Aorta (tissue), 5 donors: ENCODE data around the gene ASTE1. TPM values are rescaled to one million over a fixed set of nuclear protein-coding genes. Genes with fewer than 3 reads are reported as not detected.
"Not testable (repeated sequence)": the region's sequence is repeated elsewhere in the genome, so short reads cannot be mapped to it uniquely, and the experiment has no call there.

Source experiments
- ATAC-seq: fragments of 200-7000 bp; cut with Tn5 transposase; one replicate; pipeline ENCODE4 v1.9.1; 2022; ENCODE audit warnings: moderate library complexity; ENCODE audit not compliant: low FRiP score
- DNase-seq, 2 donors: peaks; one replicate each; pipeline ENCODE4 v3.0.0-alpha.2; 2020
- H3K27ac ChIP-seq, 2 donors: one replicate each; pipeline ENCODE4 v1.5.1; 2013; ENCODE audit warnings: low read length in 2 of 2, mild to moderate bottlenecking in 2 of 2, moderate library complexity in 2 of 2, control low read depth in 1 of 2, inconsistent platforms in 1 of 2, low read depth in 1 of 2
- H3K27me3 ChIP-seq, 2 donors: one replicate each; pipeline ENCODE4 v1.6.1; 2013; ENCODE audit warnings: control low read depth in 1 of 2, low read length in 1 of 2, mild to moderate bottlenecking in 1 of 2, moderate library complexity in 1 of 2; ENCODE audit not compliant: insufficient read depth in 2 of 2, control insufficient read depth in 1 of 2
- H3K36me3 ChIP-seq, 2 donors: one replicate each; pipeline ENCODE4 v1.6.1; 2013; ENCODE audit warnings: control low read depth in 1 of 2, low read length in 1 of 2, mild to moderate bottlenecking in 1 of 2; ENCODE audit not compliant: insufficient read depth in 2 of 2, control insufficient read depth in 1 of 2
- H3K4me1 ChIP-seq, 2 donors: one replicate each; pipeline ENCODE4 v1.6.1; 2013; ENCODE audit warnings: low read length in 2 of 2, control low read depth in 1 of 2, mild to moderate bottlenecking in 1 of 2, moderate library complexity in 1 of 2; ENCODE audit not compliant: insufficient read depth in 2 of 2, control insufficient read depth in 1 of 2
- H3K4me3 ChIP-seq, 2 donors: one replicate each; pipeline ENCODE4 v1.5.1; 2013; ENCODE audit warnings: low read length in 2 of 2, control low read depth in 1 of 2, mild to moderate bottlenecking in 1 of 2
- H3K9me3 ChIP-seq: one replicate; pipeline ENCODE4 v1.6.1; 2013; ENCODE audit warnings: mild to moderate bottlenecking, low read length; ENCODE audit not compliant: control insufficient read depth
- WGBS, 2 donors: extraction: QIAGEN DNeasy Blood & Tissue Kit; methylation state at CpG; one replicate each; pipeline ENCODE4 v1.1.7; 2013; 5-methylcytosine and 5-hydroxymethylcytosine counted together
- intact Hi-C, 2 donors: fragments of 100-400 bp; cut with DNase I; formaldehyde crosslinking; loops; one replicate each; pipeline versions ENCODE4 v1.14.2 to v1.15.0; 2022
- polyA plus RNA-seq, 2 donors: library from polyadenylated mRNA; stranded (reverse); fragments of 200-250 nt; gene quantifications; one replicate each; pipeline ENCODE4 v1.2.3, GENCODE V29; 2013
- total RNA-seq, 2 donors: library from RNA; stranded (reverse); fragmentation: NEBNext Ultra II Directional; extraction: Animal tissue kit (Norgen Biotek cat#: 25700); gene quantifications; one replicate each; pipeline ENCODE4 v1.2.1, GENCODE V29; 2021
- donor health status: healthy with polysubstance abuse.
- donor health status: Bipolar disorder and iron deficiency.
- donor health status: DM: no; HTN: no; CAD: no.
- donor health status: DM: no; HTN: no; CAD: no.
- donor health status: DM: yes; HTN: yes; CAD: no.

Gene ASTE1
- total and polyA plus RNA-seq, 4 donors, result 1.6 to 8.0 (median 3.8) TPM

GRCh38 chr3:131048030-131048429 lies 21.4 kb upstream of the ASTE1 start:
- Histone ChIP-seq H3K4me3 (no peak overlapping the region), H3K36me3 (no peaks in the 10 kb centered on the region), H3K4me1 (no peaks in the 10 kb centered on the region), H3K27me3 (no peaks in the 10 kb centered on the region), H3K27ac (no peak overlapping the region), H3K9me3 (no peaks in the 10 kb centered on the region)
- ATAC-seq (no peak), DNase-seq (no peak)
- 86 to 91% methylated on average over 7 of the region's 7 CpGs for WGBS, 2 donors
- intact Hi-C loops, result no loop called here

GRCh38 chr3:131047582-131047981 lies 21.0 kb upstream of the ASTE1 start:
- H3K27me3 ChIP-seq, result no peaks in the 10 kb centered on the region
- no peaks in the 10 kb centered on the region for H3K4me1 ChIP-seq
- DNase-seq (no peak), ATAC-seq (no peak)
- no peak overlapping the region for H3K27ac ChIP-seq
- no peaks in the 10 kb centered on the region for H3K9me3 ChIP-seq
- intact Hi-C loops, result no loop called here
- H3K36me3 ChIP-seq, result no peaks in the 10 kb centered on the region
- WGBS, 2 donors, result 91 to 94% methylated on average over 2 of the region's 2 CpGs
- no peak overlapping the region for H3K4me3 ChIP-seq

GRCh38 chr3:131042271-131042985 lies 15.8 kb upstream of the ASTE1 start:
- intact Hi-C loops, H3K27ac ChIP-seq, H3K36me3 ChIP-seq, H3K4me1 ChIP-seq, ATAC-seq, H3K4me3 ChIP-seq, DNase-seq, H3K9me3 ChIP-seq, H3K27me3 ChIP-seq: not testable (repeated sequence)
- 82 to 83% methylated on average over 10 of the region's 10 CpGs for WGBS, 2 donors

- H3K36me3 ChIP-seq, result no peaks in the 10 kb centered on the region
- intact Hi-C loops, result loop anchor here in 1 of 2 donors (10.0 kb wide), 1 partner anchor 466 kb away; the partner anchor contains the start of gene MRPL3
- H3K9me3 ChIP-seq, result no peaks in the 10 kb centered on the region
- no peak overlapping the region for H3K4me3 ChIP-seq
- ATAC-seq (no peak), DNase-seq (no peak)
- no peaks in the 10 kb centered on the region for H3K4me1 ChIP-seq
- no peaks in the 10 kb centered on the region for H3K27me3 ChIP-seq
- 67 to 82% methylated on average over 2 of the region's 2 CpGs for WGBS, 2 donors
- no peak overlapping the region for H3K27ac ChIP-seq
Measured at GRCh38 chr3:131038326-131038725, 11.7 kb upstream of the ASTE1 start.

GRCh38 chr3:131036986-131037385 lies 10.4 kb upstream of the ASTE1 start:
- ATAC-seq (no peak), DNase-seq (no peak)
- H3K4me3 ChIP-seq, result no peak overlapping the region
- WGBS, 2 donors, result 69 to 73% methylated on average over 5 of the region's 5 CpGs
- H3K9me3 ChIP-seq, result no peaks in the 10 kb centered on the region
- H3K27ac ChIP-seq, result no peak overlapping the region
- H3K36me3 ChIP-seq, result no peaks in the 10 kb centered on the region
- intact Hi-C loops, result loop anchor here in 1 of 2 donors (10.0 kb wide), 1 partner anchor 468 kb away; the partner anchor contains the start of gene MRPL3
- no peaks in the 10 kb centered on the region for H3K27me3 ChIP-seq
- H3K4me1 ChIP-seq, result no peaks in the 10 kb centered on the region

GRCh38 chr3:131036200-131036816 lies 9.7 kb upstream of the ASTE1 start:
- Histone ChIP-seq H3K4me3 (no peak overlapping the region), H3K4me1 (no peaks in the 10 kb centered on the region), H3K36me3 (no peaks in the 10 kb centered on the region), H3K9me3 (no peaks in the 10 kb centered on the region), H3K27ac (no peak overlapping the region), H3K27me3 (no peaks in the 10 kb centered on the region)
- WGBS, 2 donors, result 3 to 10% methylated on average over 1 of the region's 1 CpG
- no peak for ATAC-seq
- no peak for DNase-seq
- intact Hi-C loops, result loop anchor here in 1 of 2 donors (10.0 kb wide), 1 partner anchor 468 kb away; the partner anchor contains the start of gene MRPL3

GRCh38 chr3:131033480-131034080 lies 7.0 kb upstream of the ASTE1 start:
- H3K27me3 ChIP-seq, result no peaks in the 10 kb centered on the region
- ATAC-seq (no peak), DNase-seq (no peak)
- H3K4me3 ChIP-seq, result no peak overlapping the region
- WGBS, 2 donors, result 40 to 44% methylated on average over 1 of the region's 1 CpG
- no peaks in the 10 kb centered on the region for H3K9me3 ChIP-seq
- no peaks in the 10 kb centered on the region for H3K4me1 ChIP-seq
- intact Hi-C loops, result loop anchor here in 1 of 2 donors (10.0 kb wide), 1 partner anchor 471 kb away; the partner anchor contains the start of gene MRPL3
- H3K27ac ChIP-seq, result no peak overlapping the region
- H3K36me3 ChIP-seq, result no peaks in the 10 kb centered on the region

- Histone ChIP-seq H3K27me3 (no peaks in the 10 kb centered on the region), H3K4me1 (peaks cover 0 to 2% of the 10 kb centered on the region in 2 donors), H3K27ac (no peak overlapping the region), H3K9me3 (no peaks in the 10 kb centered on the region), H3K4me3 (no peak overlapping the region), H3K36me3 (no peaks in the 10 kb centered on the region)
- no peak for ATAC-seq
- no peak for DNase-seq
- intact Hi-C loops, result loop anchor here in 1 of 2 donors (10.0 kb wide), 1 partner anchor 473 kb away; the partner anchor contains the start of gene MRPL3
- 60 to 76% methylated on average over 3 of the region's 3 CpGs for WGBS, 2 donors
Measured at GRCh38 chr3:131031660-131032059, 5.0 kb upstream of the ASTE1 start.
